ENCODE results near the gene SRPK2. TPM values are rescaled to one million over a fixed set of nuclear protein-coding genes. Genes with fewer than 3 reads are reported as not detected.
"Not testable (repeated sequence)": the region's sequence is repeated elsewhere in the genome, so short reads cannot be mapped to it uniquely, and the experiment has no call there.

SRPK2 gene
- polyA plus RNA-seq, 1 of the 3 experiments (the other 2 are of a cell fraction) = 15.4 TPM

DNA sequence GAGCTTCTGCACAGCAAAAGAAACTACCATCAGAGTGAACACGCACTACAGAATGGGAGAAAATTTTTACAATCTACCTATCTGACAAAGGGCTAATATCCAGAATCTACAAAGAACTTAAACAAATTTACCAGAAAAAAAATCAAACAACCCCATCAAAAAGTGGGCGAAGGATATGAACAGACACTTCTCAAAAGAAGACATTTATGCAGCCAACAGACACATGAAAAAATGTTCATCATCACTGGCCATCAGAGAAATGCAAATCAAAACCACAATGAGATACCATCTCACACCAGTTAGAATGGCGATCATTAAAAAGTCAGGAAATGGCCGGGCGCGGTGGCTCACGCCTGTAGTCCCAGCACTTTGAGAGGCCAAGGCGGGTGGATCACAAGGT lies 26.7 kb downstream of the SRPK2 start:
- Histone ChIP-seq H3K79me2 (ENCODE audit: insufficient read depth) (peaks cover 98% of the 10 kb centered on the region), H4K20me1 (ENCODE audit: insufficient read depth) (peaks cover 58% of the 10 kb centered on the region)
- CTCF ChIA-PET; H3K4me3 ChIP-seq (ENCODE audit: low read depth in 2 of 2, low read length in 1 of 2); H3K27me3 ChIP-seq (ENCODE audit: insufficient read depth); H3K9me2 ChIP-seq; H3K9ac ChIP-seq; H3F3A ChIP-seq (replicated peaks; ENCODE audit: insufficient read depth); H3K9me3 ChIP-seq; H3K4me2 ChIP-seq; H3K4me1 ChIP-seq (ENCODE audit: control insufficient read depth in 1 of 2, insufficient read depth in 2 of 2, low read depth in 1 of 2, low read length in 1 of 2); H3K36me3 ChIP-seq (replicated peaks in 1 of 2; ENCODE audit: control insufficient read depth in 1 of 2, insufficient read depth in 2 of 2, low read length in 1 of 2); H2AFZ ChIP-seq (ENCODE audit: low read depth); DNase-seq; H3K27ac ChIP-seq (ENCODE audit: low read depth in 2 of 2, low read length in 1 of 2): not testable (repeated sequence)
- POLR2A ChIA-PET = interaction anchor here (0.6 kb wide), 1 partner anchor 11 kb away, joined by 8 read pairs; no protein-coding TSS in a partner anchor
- WGBS (ENCODE audit: low lambda C conversion rate) = 95% methylated on average over 8 of the region's 8 CpGs

DNA sequence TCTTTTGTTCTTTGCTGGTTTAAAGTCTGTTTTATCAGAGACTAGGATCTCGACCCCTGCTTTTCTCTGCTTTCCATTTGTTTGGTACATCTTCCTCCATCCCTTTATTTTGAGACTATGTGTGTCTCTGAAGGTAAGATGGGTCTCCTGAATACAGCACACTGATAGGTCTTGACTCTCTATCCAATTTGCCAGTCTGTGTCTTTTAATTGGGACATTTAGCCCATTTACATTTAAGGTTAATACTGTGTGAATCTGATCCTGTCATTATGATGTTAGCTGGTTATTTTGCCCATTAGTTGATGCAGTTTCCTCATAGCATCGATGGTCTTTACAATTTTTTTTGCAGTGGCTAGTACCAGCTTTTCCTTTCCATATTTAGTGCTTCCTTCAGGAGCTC lies 28.6 kb downstream of the SRPK2 start:
- H3K9ac ChIP-seq; H2AFZ ChIP-seq (ENCODE audit: low read depth); DNase-seq; H3K9me3 ChIP-seq; H3K4me1 ChIP-seq (ENCODE audit: control insufficient read depth in 1 of 2, insufficient read depth in 2 of 2, low read depth in 1 of 2, low read length in 1 of 2); H3K4me3 ChIP-seq (ENCODE audit: low read depth in 2 of 2, low read length in 1 of 2); H3F3A ChIP-seq (replicated peaks; ENCODE audit: insufficient read depth); H3K4me2 ChIP-seq; H3K27me3 ChIP-seq (ENCODE audit: insufficient read depth); H3K9me2 ChIP-seq; CTCF ChIA-PET; H3K36me3 ChIP-seq (replicated peaks in 1 of 2; ENCODE audit: control insufficient read depth in 1 of 2, insufficient read depth in 2 of 2, low read length in 1 of 2); H3K27ac ChIP-seq (ENCODE audit: low read depth in 2 of 2, low read length in 1 of 2): not testable (repeated sequence)
- POLR2A ChIA-PET = interaction anchor here (0.6 kb wide), 1 partner anchor 11 kb away, joined by 4 read pairs; no protein-coding TSS in a partner anchor
- WGBS (ENCODE audit: low lambda C conversion rate) = 85% methylated on average over 2 of the region's 2 CpGs
- Histone ChIP-seq H4K20me1 (ENCODE audit: insufficient read depth) (peaks cover 60% of the 10 kb centered on the region), H3K79me2 (ENCODE audit: insufficient read depth) (peaks cover 100% of the 10 kb centered on the region)

DNA sequence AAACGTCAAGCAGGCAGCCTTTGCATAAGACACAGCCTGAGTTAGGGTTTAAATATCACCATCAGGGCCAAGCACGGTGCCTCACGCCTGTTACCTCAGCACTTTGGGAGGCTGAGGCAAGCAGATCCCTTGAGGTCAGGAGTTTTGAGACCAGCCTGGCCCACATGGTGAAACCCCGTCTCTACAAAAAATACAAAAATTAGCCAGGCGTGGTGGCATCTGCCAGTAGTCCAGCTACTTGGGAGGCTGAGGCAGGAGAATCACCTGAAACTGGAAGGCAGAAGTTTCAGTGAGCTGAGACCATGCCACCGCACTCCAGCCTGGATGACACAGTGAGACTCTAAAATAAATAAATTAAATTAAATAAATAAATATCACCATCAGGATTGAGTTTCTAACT lies 33.0 kb downstream of the SRPK2 start:
- POLR2A ChIA-PET = no interaction called here
- Histone ChIP-seq H3K9me3 (no peaks in the 10 kb centered on the region), H4K20me1 (ENCODE audit: insufficient read depth) (peaks cover 87% of the 10 kb centered on the region), H3K4me2 (no peak overlapping the region), H3K4me1 (ENCODE audit: control insufficient read depth in 1 of 2, insufficient read depth in 2 of 2, low read depth in 1 of 2, low read length in 1 of 2) (peaks cover 0 to 32% of the 10 kb centered on the region in 2 experiments; a peak in 1 of 4 replicates), H3K9me2 (no peaks in the 10 kb centered on the region), H3K9ac (no peak overlapping the region), H3F3A (replicated peaks; ENCODE audit: insufficient read depth) (peaks cover 13% of the 10 kb centered on the region), H3K27me3 (ENCODE audit: insufficient read depth) (no peaks in the 10 kb centered on the region), H3K27ac (ENCODE audit: low read depth in 2 of 2, low read length in 1 of 2) (no peak overlapping the region), H3K79me2 (ENCODE audit: insufficient read depth) (peaks cover 97% of the 10 kb centered on the region), H2AFZ (ENCODE audit: low read depth) (no peak overlapping the region), H3K4me3 (ENCODE audit: low read depth in 2 of 2, low read length in 1 of 2) (no peak overlapping the region), H3K36me3 (replicated peaks in 1 of 2; ENCODE audit: control insufficient read depth in 1 of 2, insufficient read depth in 2 of 2, low read length in 1 of 2) (no peaks in the 10 kb centered on the region)
- TF ChIP-seq NRF1 (IDR thresholded peaks at IDR 0.05; ENCODE audit: low read depth, low read length) (no peak), NFIC (IDR thresholded peaks at IDR 0.05; ENCODE audit: borderline replicate concordance) (no peak), CHD2 (IDR thresholded peaks at IDR 0.05; ENCODE audit: low read length, partially characterized antibody) (no peak), USF2 (IDR thresholded peaks at IDR 0.05; ENCODE audit: borderline replicate concordance, low read depth, low read length) (no peak), YY1 (IDR thresholded peaks at IDR 0.05; ENCODE audit: low read depth) (no peak), USF1 (IDR thresholded peaks at IDR 0.05; ENCODE audit: borderline replicate concordance, low read depth) (no peak)
- TF ChIP-seq, protein P1, sequence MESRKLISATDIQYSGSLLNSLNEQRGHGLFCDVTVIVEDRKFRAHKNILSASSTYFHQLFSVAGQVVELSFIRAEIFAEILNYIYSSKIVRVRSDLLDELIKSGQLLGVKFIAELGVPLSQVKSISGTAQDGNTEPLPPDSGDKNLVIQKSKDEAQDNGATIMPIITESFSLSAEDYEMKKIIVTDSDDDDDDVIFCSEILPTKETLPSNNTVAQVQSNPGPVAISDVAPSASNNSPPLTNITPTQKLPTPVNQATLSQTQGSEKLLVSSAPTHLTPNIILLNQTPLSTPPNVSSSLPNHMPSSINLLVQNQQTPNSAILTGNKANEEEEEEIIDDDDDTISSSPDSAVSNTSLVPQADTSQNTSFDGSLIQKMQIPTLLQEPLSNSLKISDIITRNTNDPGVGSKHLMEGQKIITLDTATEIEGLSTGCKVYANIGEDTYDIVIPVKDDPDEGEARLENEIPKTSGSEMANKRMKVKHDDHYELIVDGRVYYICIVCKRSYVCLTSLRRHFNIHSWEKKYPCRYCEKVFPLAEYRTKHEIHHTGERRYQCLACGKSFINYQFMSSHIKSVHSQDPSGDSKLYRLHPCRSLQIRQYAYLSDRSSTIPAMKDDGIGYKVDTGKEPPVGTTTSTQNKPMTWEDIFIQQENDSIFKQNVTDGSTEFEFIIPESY (IDR thresholded peaks at IDR 0.05; ENCODE audit: borderline replicate concordance, low read depth) = no peak
- CTCF ChIA-PET = interaction anchor here (1.1 to 1.9 kb wide), 3 partner anchors 10 to 20 kb away, joined by 3 to 6 read pairs (median 4); no protein-coding TSS in a partner anchor
- no peak for DNase-seq
- 90% methylated on average over 6 of the region's 6 CpGs for WGBS (ENCODE audit: low lambda C conversion rate)

All from SK-N-SH (cell line).